ENCODE results near the gene SARM1. TPM values are rescaled to one million over a fixed set of nuclear protein-coding genes. Genes with fewer than 3 reads are reported as not detected.

The SARM1 gene
- total RNA-seq, 4 donors from 2014 or later = 6.0 to 22.1 (median 9.5) TPM

- no peak overlapping the region for H3K4me3 ChIP-seq
- TF ChIP-seq CTCF (IDR thresholded peaks at IDR 0.05) = no peak
- TF ChIP-seq POLR2AphosphoS5 (IDR thresholded peaks at IDR 0.05) = no peak
- TF ChIP-seq EP300 (IDR thresholded peaks at IDR 0.05; ENCODE audit: low read depth) = no peak
- TF ChIP-seq POLR2A (IDR thresholded peaks at IDR 0.05) = no peak
- in situ Hi-C loops (cut with MboI; ENCODE audit: low pct_ligation_motif_present in 1 of 4, low pct_unique_long_range_greater_than_20kb in 1 of 4, low sequenced_read_pairs in 3 of 4) (no loop called here), intact Hi-C loops (cut with DNase I; ENCODE audit: low total_unique reads) (no loop called here)
- peaks cover 10% of the 10 kb centered on the region for H3K27me3 ChIP-seq
- WGBS, 2 donors (ENCODE audit: low coverage in 1 of 2) = 69 to 84% methylated on average over 2 to 3 of the region's 3 CpGs
- no peaks in the 10 kb centered on the region for H3K9me3 ChIP-seq
- H3K36me3 ChIP-seq = no peaks in the 10 kb centered on the region
- H3K4me1 ChIP-seq = no peaks in the 10 kb centered on the region
- DNase-seq = no peak
- H3K27ac ChIP-seq = no peak overlapping the region
These were observed 44.4 kb downstream of the SARM1 start for GRCh38 chr17:28415886-28416285.

- 16 to 27% methylated on average over 6 to 13 of the region's 13 CpGs for WGBS, 2 donors (ENCODE audit: low coverage in 1 of 2)
- TF ChIP-seq POLR2A (IDR thresholded peaks at IDR 0.05) = no peak
- TF ChIP-seq POLR2AphosphoS5 (IDR thresholded peaks at IDR 0.05) = no peak
- TF ChIP-seq CTCF (IDR thresholded peaks at IDR 0.05) = peak; percentile 56 to 62 (median 59)
- TF ChIP-seq EP300 (IDR thresholded peaks at IDR 0.05; ENCODE audit: low read depth) = no peak
- intact Hi-C loops (cut with DNase I; ENCODE audit: low total_unique reads) = no loop called here
These were observed 45.3 kb downstream of the SARM1 start for GRCh38 chr17:28416703-28417311.

GRCh38 chr17:28421787-28422305, 50.4 kb downstream of the SARM1 start:
- intact Hi-C loops (cut with DNase I; ENCODE audit: low total_unique reads) = no loop called here
- no peak for DNase-seq
- H3K36me3 ChIP-seq = no peaks in the 10 kb centered on the region
- 64 to 67% methylated on average over 5 to 7 of the region's 7 CpGs for WGBS, 2 donors (ENCODE audit: low coverage in 1 of 2)
- in situ Hi-C loops (cut with MboI; ENCODE audit: low pct_ligation_motif_present in 1 of 4, low pct_unique_long_range_greater_than_20kb in 1 of 4, low sequenced_read_pairs in 3 of 4) = no loop called here
- no peaks in the 10 kb centered on the region for H3K4me1 ChIP-seq
- TF ChIP-seq CTCF (IDR thresholded peaks at IDR 0.05) = no peak
- TF ChIP-seq POLR2A (IDR thresholded peaks at IDR 0.05) = no peak
- no peak for TF ChIP-seq EP300 (IDR thresholded peaks at IDR 0.05; ENCODE audit: low read depth)
- TF ChIP-seq POLR2AphosphoS5 (IDR thresholded peaks at IDR 0.05) = no peak
- H3K27ac ChIP-seq = no peak overlapping the region
- H3K27me3 ChIP-seq = peaks cover 6% of the 10 kb centered on the region
- no peaks in the 10 kb centered on the region for H3K9me3 ChIP-seq
- H3K4me3 ChIP-seq = no peak overlapping the region

More at GRCh38 chr17:28416703-28417311, 45.3 kb downstream of the SARM1 start:
- no peak overlapping the region for H3K27ac ChIP-seq
- no peaks in the 10 kb centered on the region for H3K9me3 ChIP-seq
- no peak overlapping the region for H3K4me3 ChIP-seq
- DNase-seq = peak; percentile 68
- H3K36me3 ChIP-seq = no peaks in the 10 kb centered on the region
- in situ Hi-C loops (cut with MboI; ENCODE audit: low pct_ligation_motif_present in 1 of 4, low pct_unique_long_range_greater_than_20kb in 1 of 4, low sequenced_read_pairs in 3 of 4) = no loop called here
- no peaks in the 10 kb centered on the region for H3K4me1 ChIP-seq
- H3K27me3 ChIP-seq = peaks cover 10% of the 10 kb centered on the region

- intact Hi-C loops (cut with DNase I; ENCODE audit: low total_unique reads) (no loop called here), in situ Hi-C loops (cut with MboI; ENCODE audit: low pct_ligation_motif_present in 1 of 4, low pct_unique_long_range_greater_than_20kb in 1 of 4, low sequenced_read_pairs in 3 of 4) (no loop called here)
- Histone ChIP-seq H3K36me3 (no peaks in the 10 kb centered on the region), H3K4me3 (no peak overlapping the region), H3K27me3 (no peaks in the 10 kb centered on the region), H3K27ac (no peak overlapping the region), H3K4me1 (no peaks in the 10 kb centered on the region), H3K9me3 (no peaks in the 10 kb centered on the region)
- TF ChIP-seq CTCF (IDR thresholded peaks at IDR 0.05) (no peak), EP300 (IDR thresholded peaks at IDR 0.05; ENCODE audit: low read depth) (no peak), POLR2A (IDR thresholded peaks at IDR 0.05) (no peak), POLR2AphosphoS5 (IDR thresholded peaks at IDR 0.05) (no peak)
- 80 to 85% methylated on average over 11 to 13 of the region's 13 CpGs for WGBS, 2 donors (ENCODE audit: low coverage in 1 of 2)
- no peak for DNase-seq
These were observed 53.7 kb downstream of the SARM1 start for GRCh38 chr17:28425206-28425605.
